ENCODE measurements around the gene OGT. TPM values are rescaled to one million over a fixed set of nuclear protein-coding genes. Genes with fewer than 3 reads are reported as not detected.

OGT gene
- total and polyA plus RNA-seq, 10 of the 15 experiments (the other 5 are each of a cell fraction or from before 2014, with no cell fraction given): 38.2 to 671 (median 107) TPM

- peak; percentile 54; the same call in 1 of the 2 replicates for TF ChIP-seq ZNF592 (IDR thresholded peaks at IDR 0.05)
- no peak for TF ChIP-seq NFXL1 (IDR thresholded peaks at IDR 0.05; ENCODE audit: borderline replicate concordance)
- TF ChIP-seq ZSCAN29 (IDR thresholded peaks at IDR 0.05): no peak
- no peak for TF ChIP-seq ZBTB33 (IDR thresholded peaks at IDR 0.05)
- TF ChIP-seq SMAD1 (IDR thresholded peaks at IDR 0.05; ENCODE audit: low read depth, partially characterized antibody): no peak
- TF ChIP-seq MEF2A (IDR thresholded peaks at IDR 0.05; ENCODE audit: insufficient read depth, low read depth, low read length): peak; percentile 65; the same call in 1 of the 2 replicates
- no peak for TF ChIP-seq FOS (IDR thresholded peaks at IDR 0.05; ENCODE audit: borderline replicate concordance, extremely low read depth, insufficient read length)
- TF ChIP-seq GABPA (IDR thresholded peaks at IDR 0.05; ENCODE audit: low read depth): no peak
- TF ChIP-seq CHD4 (IDR thresholded peaks at IDR 0.05): no peak
- no peak for TF ChIP-seq KAT2A (conservative IDR thresholded peaks at IDR 0.05; ENCODE audit: control insufficient read depth, low read depth, low read length)
- peak; percentile 29 for TF ChIP-seq KLF5 (IDR thresholded peaks at IDR 0.05; ENCODE audit: partially characterized antibody)
- TF ChIP-seq SUPT20H (IDR thresholded peaks at IDR 0.05; ENCODE audit: borderline replicate concordance, control insufficient read depth, low read depth, low read length): no peak
- TF ChIP-seq, protein P1, sequence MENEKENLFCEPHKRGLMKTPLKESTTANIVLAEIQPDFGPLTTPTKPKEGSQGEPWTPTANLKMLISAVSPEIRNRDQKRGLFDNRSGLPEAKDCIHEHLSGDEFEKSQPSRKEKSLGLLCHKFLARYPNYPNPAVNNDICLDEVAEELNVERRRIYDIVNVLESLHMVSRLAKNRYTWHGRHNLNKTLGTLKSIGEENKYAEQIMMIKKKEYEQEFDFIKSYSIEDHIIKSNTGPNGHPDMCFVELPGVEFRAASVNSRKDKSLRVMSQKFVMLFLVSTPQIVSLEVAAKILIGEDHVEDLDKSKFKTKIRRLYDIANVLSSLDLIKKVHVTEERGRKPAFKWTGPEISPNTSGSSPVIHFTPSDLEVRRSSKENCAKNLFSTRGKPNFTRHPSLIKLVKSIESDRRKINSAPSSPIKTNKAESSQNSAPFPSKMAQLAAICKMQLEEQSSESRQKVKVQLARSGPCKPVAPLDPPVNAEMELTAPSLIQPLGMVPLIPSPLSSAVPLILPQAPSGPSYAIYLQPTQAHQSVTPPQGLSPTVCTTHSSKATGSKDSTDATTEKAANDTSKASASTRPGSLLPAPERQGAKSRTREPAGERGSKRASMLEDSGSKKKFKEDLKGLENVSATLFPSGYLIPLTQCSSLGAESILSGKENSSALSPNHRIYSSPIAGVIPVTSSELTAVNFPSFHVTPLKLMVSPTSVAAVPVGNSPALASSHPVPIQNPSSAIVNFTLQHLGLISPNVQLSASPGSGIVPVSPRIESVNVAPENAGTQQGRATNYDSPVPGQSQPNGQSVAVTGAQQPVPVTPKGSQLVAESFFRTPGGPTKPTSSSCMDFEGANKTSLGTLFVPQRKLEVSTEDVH (IDR thresholded peaks at IDR 0.05; ENCODE audit: low read depth, partially characterized antibody): no peak
- TF ChIP-seq, protein P2, sequence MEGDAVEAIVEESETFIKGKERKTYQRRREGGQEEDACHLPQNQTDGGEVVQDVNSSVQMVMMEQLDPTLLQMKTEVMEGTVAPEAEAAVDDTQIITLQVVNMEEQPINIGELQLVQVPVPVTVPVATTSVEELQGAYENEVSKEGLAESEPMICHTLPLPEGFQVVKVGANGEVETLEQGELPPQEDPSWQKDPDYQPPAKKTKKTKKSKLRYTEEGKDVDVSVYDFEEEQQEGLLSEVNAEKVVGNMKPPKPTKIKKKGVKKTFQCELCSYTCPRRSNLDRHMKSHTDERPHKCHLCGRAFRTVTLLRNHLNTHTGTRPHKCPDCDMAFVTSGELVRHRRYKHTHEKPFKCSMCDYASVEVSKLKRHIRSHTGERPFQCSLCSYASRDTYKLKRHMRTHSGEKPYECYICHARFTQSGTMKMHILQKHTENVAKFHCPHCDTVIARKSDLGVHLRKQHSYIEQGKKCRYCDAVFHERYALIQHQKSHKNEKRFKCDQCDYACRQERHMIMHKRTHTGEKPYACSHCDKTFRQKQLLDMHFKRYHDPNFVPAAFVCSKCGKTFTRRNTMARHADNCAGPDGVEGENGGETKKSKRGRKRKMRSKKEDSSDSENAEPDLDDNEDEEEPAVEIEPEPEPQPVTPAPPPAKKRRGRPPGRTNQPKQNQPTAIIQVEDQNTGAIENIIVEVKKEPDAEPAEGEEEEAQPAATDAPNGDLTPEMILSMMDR (IDR thresholded peaks at IDR 0.05 in 2 of 3, conservative IDR thresholded peaks at IDR 0.05 in 1 of 3; ENCODE audit: control insufficient read depth in 2 of 3, extremely low read depth in 1 of 3, insufficient read depth in 1 of 3, low read depth in 3 of 3, low read length in 3 of 3): 0 out of 6 replicates have a peak, but pooled peaks of 1 of the 3 experiments have one; percentile 9
- TF ChIP-seq SIX5 (IDR thresholded peaks at IDR 0.05; ENCODE audit: low read depth, low read length, severe bottlenecking): no peak
- TF ChIP-seq SRF (IDR thresholded peaks at IDR 0.05; ENCODE audit: low read depth in 2 of 2, low read length in 2 of 2): peak in 1 of 2 experiments; percentile 15; a peak in 1 of 4 replicates
- peak; percentile 92 for TF ChIP-seq NBN (IDR thresholded peaks at IDR 0.05)
These were observed 89.9 kb downstream of the OGT start (continued) for GRCh38 chrX:71622576-71623450.

All from GM12878 (cell line).